Activated CD8-positive, alpha-beta T cell treated with anti-CD3 and anti-CD28 coated beads, Interleukin-2, amount 10 ng/mL, durations not matched to agents 7 days and 5 days (primary cell): Measurements from ENCODE around the gene KLHL22. TPM values are rescaled to one million over a fixed set of nuclear protein-coding genes. Genes with fewer than 3 reads are reported as not detected.

Experiments
- ATAC-seq: fragments of 150-1000 bp; cut with Tn5 transposase; one replicate; pipeline ENCODE4 v1.10.0; 2021; ENCODE audit warnings: moderate library complexity
- CTCF ChIA-PET: fragments of 350-600 bp; sonication (Branson Sonifier 250); formaldehyde crosslinking; loops from one replicate; lab custom pipeline; 2021; ENCODE audit warnings: antibody characterized with exemption; lab: Charles Lee
- POLR2A ChIA-PET: fragments of 350-600 bp; sonication (Branson Sonifier 250); formaldehyde crosslinking; loops from one replicate; lab custom pipeline; 2021; ENCODE audit warnings: antibody characterized with exemption; lab: Charles Lee
- DNase-seq: peaks from one replicate; pipeline ENCODE4 v3.0.0-alpha.2; 2020
- H3K27ac Mint-ChIP-seq: one replicate; pipeline ENCODE4 v1.8.0; 2021; ENCODE audit warnings: mild to moderate bottlenecking, mixed read lengths
- H3K27me3 Mint-ChIP-seq: one replicate; pipeline ENCODE4 v1.8.0; 2021; ENCODE audit warnings: low read depth, mixed read lengths
- H3K36me3 Mint-ChIP-seq: one replicate; pipeline ENCODE4 v1.8.0; 2021; ENCODE audit warnings: low read depth, mixed read lengths
- H3K4me1 Mint-ChIP-seq: one replicate; pipeline ENCODE4 v1.8.0; 2021; ENCODE audit warnings: low read depth, mixed read lengths
- H3K4me3 Mint-ChIP-seq: one replicate; pipeline ENCODE4 v1.8.0; 2021; ENCODE audit warnings: mild to moderate bottlenecking, mixed read lengths
- H3K9me3 Mint-ChIP-seq: one replicate; pipeline ENCODE4 v1.8.0; 2022; ENCODE audit warnings: mixed read lengths; ENCODE audit not compliant: insufficient read depth
- total RNA-seq, 2 experiments: library from RNA; stranded (reverse); gene quantifications; one replicate each; pipeline ENCODE4 v1.2.3, GENCODE V29; 2021

KLHL22 gene
- total RNA-seq, 2 experiments from 2014 or later: 29.2 to 30.1 TPM

GRCh38 chr22:20434773-20435172 is 60.8 kb downstream of the KLHL22 start:
- CTCF ChIA-PET: interaction anchor here (1.4 to 3.4 kb wide), 2 partner anchors 21 to 64 kb away, joined by 3 to 13 read pairs; no protein-coding TSS in a partner anchor
- Mint-ChIP-seq H3K4me3 (no peak overlapping the region), H3K9me3 (no peaks in the 10 kb centered on the region), H3K27me3 (peaks cover 74% of the 10 kb centered on the region), H3K27ac (no peak overlapping the region), H3K4me1 (peaks cover 30% of the 10 kb centered on the region), H3K36me3 (no peaks in the 10 kb centered on the region)
- no peak for ATAC-seq
- POLR2A ChIA-PET: no interaction called here
- no peak for DNase-seq

GRCh38 chr22:20434264-20434751 is 61.3 kb downstream of the KLHL22 start:
- POLR2A ChIA-PET: no interaction called here
- ATAC-seq (no peak), DNase-seq (no peak)
- H3K4me1 Mint-ChIP-seq: peaks cover 30% of the 10 kb centered on the region
- peaks cover 71% of the 10 kb centered on the region for H3K27me3 Mint-ChIP-seq
- no peaks in the 10 kb centered on the region for H3K36me3 Mint-ChIP-seq
- H3K27ac Mint-ChIP-seq: no peak overlapping the region
- no peak overlapping the region for H3K4me3 Mint-ChIP-seq
- CTCF ChIA-PET: interaction anchor here (1.4 to 3.4 kb wide), 3 partner anchors 16 to 64 kb away, joined by 3 to 13 read pairs (median 4); no protein-coding TSS in a partner anchor
- H3K9me3 Mint-ChIP-seq: no peaks in the 10 kb centered on the region

GRCh38 chr22:20433686-20434241 is 61.8 kb downstream of the KLHL22 start:
- H3K36me3 Mint-ChIP-seq: no peaks in the 10 kb centered on the region
- peaks cover 33% of the 10 kb centered on the region for H3K4me1 Mint-ChIP-seq
- peaks cover 71% of the 10 kb centered on the region for H3K27me3 Mint-ChIP-seq
- DNase-seq: no peak
- no peak overlapping the region for H3K4me3 Mint-ChIP-seq
- ChIA-PET CTCF (interaction anchor here (0.6 to 3.4 kb wide), 4 partner anchors 16 to 78 kb away, joined by 3 to 13 read pairs (median 4); no protein-coding TSS in a partner anchor), POLR2A (no interaction called here)
- ATAC-seq: no peak
- H3K9me3 Mint-ChIP-seq: no peaks in the 10 kb centered on the region
- no peak overlapping the region for H3K27ac Mint-ChIP-seq

GRCh38 chr22:20433191-20433590 is 62.4 kb downstream of the KLHL22 start:
- peaks cover 70% of the 10 kb centered on the region for H3K27me3 Mint-ChIP-seq
- no peaks in the 10 kb centered on the region for H3K36me3 Mint-ChIP-seq
- DNase-seq: no peak
- no peak overlapping the region for H3K4me3 Mint-ChIP-seq
- H3K9me3 Mint-ChIP-seq: no peaks in the 10 kb centered on the region
- POLR2A ChIA-PET: interaction anchor here (0.6 kb wide), 1 partner anchor 270 kb away, joined by 3 read pairs; no protein-coding TSS in a partner anchor
- CTCF ChIA-PET: interaction anchor here (0.6 to 3.4 kb wide), 4 partner anchors 15 to 78 kb away, joined by 3 to 13 read pairs (median 4); no protein-coding TSS in a partner anchor
- ATAC-seq: no peak
- H3K27ac Mint-ChIP-seq: no peak overlapping the region
- H3K4me1 Mint-ChIP-seq: peaks cover 29% of the 10 kb centered on the region

- DNase-seq (no peak), ATAC-seq (no peak)
- no peak overlapping the region for H3K27ac Mint-ChIP-seq
- H3K36me3 Mint-ChIP-seq: no peaks in the 10 kb centered on the region
- H3K9me3 Mint-ChIP-seq: no peaks in the 10 kb centered on the region
- H3K4me1 Mint-ChIP-seq: peaks cover 26% of the 10 kb centered on the region
- ChIA-PET CTCF (interaction anchor here (0.8 to 1.9 kb wide), 2 partner anchors 14 to 23 kb away, joined by 4 read pairs; no protein-coding TSS in a partner anchor), POLR2A (interaction anchor here (0.6 kb wide), 1 partner anchor 271 kb away, joined by 3 read pairs; no protein-coding TSS in a partner anchor)
- H3K4me3 Mint-ChIP-seq: no peak overlapping the region
- peaks cover 73% of the 10 kb centered on the region for H3K27me3 Mint-ChIP-seq
These were observed 63.3 kb downstream of the KLHL22 start for GRCh38 chr22:20432244-20432686.

GRCh38 chr22:20431511-20432192 is 63.9 kb downstream of the KLHL22 start:
- DNase-seq (no peak), ATAC-seq (no peak)
- Mint-ChIP-seq H3K27me3 (peaks cover 73% of the 10 kb centered on the region), H3K9me3 (no peaks in the 10 kb centered on the region), H3K4me3 (peak overlapping the region; percentile 43), H3K27ac (no peak overlapping the region), H3K4me1 (peaks cover 20% of the 10 kb centered on the region), H3K36me3 (no peaks in the 10 kb centered on the region)
- POLR2A ChIA-PET: interaction anchor here (0.6 kb wide), 1 partner anchor 495 kb away, joined by 3 read pairs; no protein-coding TSS in a partner anchor
- CTCF ChIA-PET: interaction anchor here (1.0 kb wide), 1 partner anchor 25 kb away, joined by 3 read pairs; no protein-coding TSS in a partner anchor

- DNase-seq: peak; percentile 62
- ATAC-seq: peak; percentile 48
- Mint-ChIP-seq H3K4me3 (peak overlapping the region; percentile 52), H3K4me1 (peaks cover 19% of the 10 kb centered on the region), H3K27ac (no peak overlapping the region), H3K9me3 (no peaks in the 10 kb centered on the region), H3K36me3 (no peaks in the 10 kb centered on the region), H3K27me3 (peaks cover 72% of the 10 kb centered on the region)
- POLR2A ChIA-PET: interaction anchor here (0.6 kb wide), 1 partner anchor 496 kb away, joined by 3 read pairs; no protein-coding TSS in a partner anchor
- CTCF ChIA-PET: interaction anchor here (1.0 to 4.4 kb wide), 4 partner anchors 13 to 33 kb away, joined by 3 to 18 read pairs (median 6); no protein-coding TSS in a partner anchor
These were observed 64.7 kb downstream of the KLHL22 start for GRCh38 chr22:20430720-20431510.

- Mint-ChIP-seq H3K36me3 (no peaks in the 10 kb centered on the region), H3K4me1 (peaks cover 19% of the 10 kb centered on the region), H3K27me3 (peaks cover 65% of the 10 kb centered on the region), H3K27ac (no peak overlapping the region), H3K4me3 (peak overlapping the region; percentile 76), H3K9me3 (no peaks in the 10 kb centered on the region)
- ChIA-PET POLR2A (no interaction called here), CTCF (interaction anchor here (2.0 to 4.4 kb wide), 4 partner anchors 12 to 34 kb away, joined by 4 to 18 read pairs (median 12); no protein-coding TSS in a partner anchor)
- peak; percentile 3 for ATAC-seq
- no peak for DNase-seq
These were observed 65.4 kb downstream of the KLHL22 start for GRCh38 chr22:20430101-20430719.

GRCh38 chr22:20429254-20430100 is 66.1 kb downstream of the KLHL22 start:
- peak overlapping the region; percentile 66 for H3K27ac Mint-ChIP-seq
- no peaks in the 10 kb centered on the region for H3K36me3 Mint-ChIP-seq
- peak overlapping the region; percentile 76 for H3K4me3 Mint-ChIP-seq
- ChIA-PET POLR2A (interaction anchor here (1.2 to 1.4 kb wide), 2 partner anchors 27 to 34 kb away, joined by 3 to 5 read pairs; no protein-coding TSS in a partner anchor), CTCF (interaction anchor here (0.7 to 4.4 kb wide), 5 partner anchors 11 to 67 kb away, joined by 3 to 18 read pairs (median 9); no protein-coding TSS in a partner anchor)
- H3K27me3 Mint-ChIP-seq: peaks cover 58% of the 10 kb centered on the region
- peak; percentile 86 for DNase-seq
- ATAC-seq: peak; percentile 80
- peaks cover 21% of the 10 kb centered on the region for H3K4me1 Mint-ChIP-seq
- no peaks in the 10 kb centered on the region for H3K9me3 Mint-ChIP-seq
